K562 (cell line): Measurements from ENCODE around the gene ARHGAP25. TPM values are rescaled to one million over a fixed set of nuclear protein-coding genes. Genes with fewer than 3 reads are reported as not detected.

Source experiments
- FOXP4 ChIP-seq: sonication (generic); formaldehyde crosslinking; IDR thresholded peaks from 2 replicates; pipeline ENCODE4 v1.8.0; 2022; ENCODE audit warnings: mild to moderate bottlenecking, missing genetic modification reagents, borderline replicate concordance
- JUN ChIP-seq, 2 experiments: sonication (generic) in 1 of 2; formaldehyde crosslinking in 1 of 2; IDR thresholded peaks; 2 replicates each; pipeline versions ENCODE4 v1.6.1 to v1.8.0; 2012 to 2022; ENCODE audit warnings: borderline replicate concordance in 2 of 2, mild to moderate bottlenecking in 2 of 2, improper control_type of control experiment in 1 of 2, low read depth in 1 of 2, low read length in 1 of 2, missing genetic modification reagents in 1 of 2
- KLF16 ChIP-seq: IDR thresholded peaks from 2 replicates; pipeline ENCODE4 v1.6.1; 2016; ENCODE audit warnings: antibody characterized with exemption
- MEF2D ChIP-seq: conservative IDR thresholded peaks from 2 replicates; pipeline ENCODE4 v1.6.1; 2016; ENCODE audit warnings: low read depth, missing genetic modification characterization, missing compliant biosample characterization
- REST ChIP-seq, 2 experiments: fragments of 450-650 bp; formaldehyde crosslinking in 1 of 2; IDR thresholded peaks; 2 replicates each; pipeline versions ENCODE4 v1.4.0 to v1.6.1; 2014 to 2020; ENCODE audit warnings: mild to moderate bottlenecking in 2 of 2, borderline replicate concordance in 1 of 2, low read depth in 1 of 2
- RNF2 ChIP-seq: sonication (generic); IDR thresholded peaks from 2 replicates; pipeline ENCODE4 v1.6.1; 2016
- U2AF1 ChIP-seq: fragments of 200-400 bp; formaldehyde crosslinking; optimal IDR thresholded peaks from 2 replicates; pipeline ENCODE3; 2017; ENCODE audit warnings: mild to moderate bottlenecking, low read depth, low read length, moderate library complexity
- ZNF766 ChIP-seq: fragments of 200-800 bp; sonication (Bioruptor generic); conservative IDR thresholded peaks from 2 replicates; pipeline ENCODE4 v1.6.1; 2016; ENCODE audit warnings: missing genetic modification characterization, missing compliant biosample characterization
- polyA plus RNA-seq, 8 experiments: library from polyadenylated mRNA; depleted of rRNA in 4 of 8; stranded (reverse) in 5 of 8; unstranded in 3 of 8; fragments of >200 nt; fragmentation: Nextera tagmentation in 2 of 8; fragmentation: Illumina TruSeq in 1 of 8; extraction: Ambion mirVana in 2 of 8; extraction: Trizol in 1 of 8; gene quantifications; 2 replicates each; pipeline versions ENCODE4 v1.2.1 to v1.2.3, GENCODE V29; 2011 to 2014; ENCODE audit warnings: inconsistent platforms in 1 of 8, missing spikeins in 1 of 8
- total RNA-seq, 7 experiments: library from RNA; depleted of rRNA in 6 of 7; stranded (reverse); fragments of >200 nt in 6 of 7; fragmentation: Illumina TruSeq in 2 of 7; extraction: Trizol in 2 of 7; gene quantifications; 2 replicates each; pipeline versions ENCODE4 v1.2.1 to v1.2.3, GENCODE V29; 2011 to 2021; ENCODE audit warnings: low replicate concordance in 1 of 7
- TF ChIP-seq, protein P1 (sequence below), 2 experiments: fragments of 450-650 bp; IDR thresholded peaks; 2 replicates each; pipeline ENCODE4 v1.6.1; 2018; ENCODE audit warnings: mild to moderate bottlenecking in 2 of 2, low read depth in 1 of 2; ENCODE audit not compliant: partially characterized antibody in 2 of 2
- TF ChIP-seq, protein P2 (sequence below): sonication (generic); formaldehyde crosslinking; IDR thresholded peaks from 2 replicates; pipeline ENCODE4 v1.8.0; 2022; ENCODE audit warnings: missing genetic modification reagents, mild to moderate bottlenecking, moderate library complexity, borderline replicate concordance

ARHGAP25 gene
- total and polyA plus RNA-seq, 9 of the 15 experiments (the other 6 are each of a cell fraction or from before 2014, with no cell fraction given): 4.9 to 14.8 (median 10.7) TPM

- peak; percentile 49; the same call in 1 of the 2 replicates for TF ChIP-seq JUN (IDR thresholded peaks at IDR 0.05; ENCODE audit: borderline replicate concordance, low read depth, low read length)
- TF ChIP-seq JUN (CRISPR knock-in tag; IDR thresholded peaks at IDR 0.05; ENCODE audit: borderline replicate concordance): no peak
- no peak for TF ChIP-seq RNF2
- TF ChIP-seq, protein P1, sequence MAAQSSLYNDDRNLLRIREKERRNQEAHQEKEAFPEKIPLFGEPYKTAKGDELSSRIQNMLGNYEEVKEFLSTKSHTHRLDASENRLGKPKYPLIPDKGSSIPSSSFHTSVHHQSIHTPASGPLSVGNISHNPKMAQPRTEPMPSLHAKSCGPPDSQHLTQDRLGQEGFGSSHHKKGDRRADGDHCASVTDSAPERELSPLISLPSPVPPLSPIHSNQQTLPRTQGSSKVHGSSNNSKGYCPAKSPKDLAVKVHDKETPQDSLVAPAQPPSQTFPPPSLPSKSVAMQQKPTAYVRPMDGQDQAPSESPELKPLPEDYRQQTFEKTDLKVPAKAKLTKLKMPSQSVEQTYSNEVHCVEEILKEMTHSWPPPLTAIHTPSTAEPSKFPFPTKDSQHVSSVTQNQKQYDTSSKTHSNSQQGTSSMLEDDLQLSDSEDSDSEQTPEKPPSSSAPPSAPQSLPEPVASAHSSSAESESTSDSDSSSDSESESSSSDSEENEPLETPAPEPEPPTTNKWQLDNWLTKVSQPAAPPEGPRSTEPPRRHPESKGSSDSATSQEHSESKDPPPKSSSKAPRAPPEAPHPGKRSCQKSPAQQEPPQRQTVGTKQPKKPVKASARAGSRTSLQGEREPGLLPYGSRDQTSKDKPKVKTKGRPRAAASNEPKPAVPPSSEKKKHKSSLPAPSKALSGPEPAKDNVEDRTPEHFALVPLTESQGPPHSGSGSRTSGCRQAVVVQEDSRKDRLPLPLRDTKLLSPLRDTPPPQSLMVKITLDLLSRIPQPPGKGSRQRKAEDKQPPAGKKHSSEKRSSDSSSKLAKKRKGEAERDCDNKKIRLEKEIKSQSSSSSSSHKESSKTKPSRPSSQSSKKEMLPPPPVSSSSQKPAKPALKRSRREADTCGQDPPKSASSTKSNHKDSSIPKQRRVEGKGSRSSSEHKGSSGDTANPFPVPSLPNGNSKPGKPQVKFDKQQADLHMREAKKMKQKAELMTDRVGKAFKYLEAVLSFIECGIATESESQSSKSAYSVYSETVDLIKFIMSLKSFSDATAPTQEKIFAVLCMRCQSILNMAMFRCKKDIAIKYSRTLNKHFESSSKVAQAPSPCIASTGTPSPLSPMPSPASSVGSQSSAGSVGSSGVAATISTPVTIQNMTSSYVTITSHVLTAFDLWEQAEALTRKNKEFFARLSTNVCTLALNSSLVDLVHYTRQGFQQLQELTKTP (IDR thresholded peaks at IDR 0.05; ENCODE audit: low read depth in 1 of 2, partially characterized antibody in 2 of 2): peak in 1 of 2 experiments; percentile 52
- no peak for TF ChIP-seq ZNF766 (CRISPR knock-in tag)
- TF ChIP-seq REST (IDR thresholded peaks at IDR 0.05; ENCODE audit: borderline replicate concordance): peak; percentile 81
- no peak for TF ChIP-seq REST (CRISPR knock-in tag; IDR thresholded peaks at IDR 0.05; ENCODE audit: low read depth)
- no peak for TF ChIP-seq FOXP4
- peak; percentile 30; the same call in 1 of the 2 replicates for TF ChIP-seq KLF16
- TF ChIP-seq MEF2D (tag): no peak
- TF ChIP-seq U2AF1: no peak
- TF ChIP-seq, protein P2, sequence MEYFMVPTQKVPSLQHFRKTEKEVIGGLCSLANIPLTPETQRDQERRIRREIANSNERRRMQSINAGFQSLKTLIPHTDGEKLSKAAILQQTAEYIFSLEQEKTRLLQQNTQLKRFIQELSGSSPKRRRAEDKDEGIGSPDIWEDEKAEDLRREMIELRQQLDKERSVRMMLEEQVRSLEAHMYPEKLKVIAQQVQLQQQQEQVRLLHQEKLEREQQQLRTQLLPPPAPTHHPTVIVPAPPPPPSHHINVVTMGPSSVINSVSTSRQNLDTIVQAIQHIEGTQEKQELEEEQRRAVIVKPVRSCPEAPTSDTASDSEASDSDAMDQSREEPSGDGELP (CRISPR knock-in tag): peak; percentile 37; the same call in 1 of the 2 replicates
These were observed 102.7 kb downstream of the ARHGAP25 start (continued) for GRCh38 chr2:68837164-68837860.
